GM12874 (cell line): ENCODE data around the gene LPAR1.

Source experiments
- CTCF ChIP-seq: IDR thresholded peaks from 2 replicates; pipeline ENCODE4 v1.5.1; 2011; ENCODE audit warnings: low read depth, mild to moderate bottlenecking, control low read depth, low read length, moderate library complexity; ENCODE audit not compliant: insufficient read depth

LPAR1 gene

DNA sequence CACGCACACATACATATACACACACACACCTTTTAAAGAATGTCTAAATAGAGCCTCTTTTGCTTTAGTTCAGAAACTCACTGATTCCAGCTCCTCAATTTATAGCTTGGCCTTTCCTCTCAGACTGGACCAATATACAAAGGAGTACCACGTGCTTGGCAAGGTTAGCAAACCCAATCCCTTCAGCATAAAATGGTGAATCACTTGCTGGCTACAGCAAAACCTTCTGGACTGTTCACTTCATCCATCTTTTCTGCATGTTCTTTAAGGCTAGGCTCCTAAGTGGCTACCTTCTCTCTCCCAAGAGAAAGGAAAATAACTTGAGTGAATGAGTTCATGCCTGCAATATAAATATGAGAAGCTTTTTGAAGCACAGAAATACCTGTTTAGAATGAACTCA lies 109.7 kb downstream of the LPAR1 start:
- no peak for TF ChIP-seq CTCF

DNA sequence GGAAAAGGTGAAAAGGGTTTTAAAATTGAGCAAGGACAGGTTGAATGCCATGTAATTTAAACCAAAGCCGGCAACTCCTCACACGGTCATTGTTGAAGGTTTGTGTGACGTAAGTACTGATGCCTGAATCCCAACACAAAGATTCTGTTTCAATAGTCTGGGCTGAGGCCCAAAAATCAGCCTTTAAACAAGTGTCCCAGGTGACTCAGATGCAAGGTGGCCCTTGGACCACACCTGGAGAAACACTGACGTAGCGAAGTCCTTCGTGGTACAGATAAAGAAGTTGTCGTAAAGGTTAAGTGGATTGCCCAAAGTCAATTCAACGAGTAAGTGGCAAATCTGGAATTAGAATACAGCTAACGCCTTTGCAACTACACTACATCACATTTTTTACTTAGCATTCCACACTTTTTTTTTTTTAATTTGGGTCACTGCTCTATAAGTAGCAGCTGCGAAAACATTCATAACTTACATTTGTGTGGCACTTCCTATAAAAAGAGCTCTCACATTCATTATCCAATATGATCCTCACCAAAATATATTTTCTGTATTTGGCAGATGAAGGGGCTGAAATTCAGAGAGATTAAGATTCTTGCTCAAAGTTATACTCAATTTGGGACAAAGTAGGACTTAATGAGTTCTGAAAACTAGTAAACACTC lies 111.3 kb downstream of the LPAR1 start:
- no peak for TF ChIP-seq CTCF

DNA sequence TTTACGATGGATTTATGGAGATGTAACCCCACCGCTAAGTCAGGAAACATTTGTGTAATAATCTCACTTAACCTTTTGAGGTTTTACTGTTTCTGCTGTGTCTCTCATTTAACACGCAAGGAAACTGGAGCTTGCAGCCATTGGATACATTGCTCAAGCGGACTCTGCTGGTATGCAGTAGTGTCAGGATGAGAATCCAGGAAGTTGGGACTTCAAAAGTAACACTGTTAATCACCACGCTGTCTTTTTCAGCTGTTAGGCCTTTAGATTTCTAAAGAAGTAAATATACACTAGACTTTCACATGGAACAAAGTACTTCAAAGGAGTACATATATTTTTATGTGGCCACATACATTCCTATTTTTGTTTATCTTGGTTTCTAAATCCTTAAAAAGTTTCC lies 114.7 kb downstream of the LPAR1 start:
- no peak for TF ChIP-seq CTCF

DNA sequence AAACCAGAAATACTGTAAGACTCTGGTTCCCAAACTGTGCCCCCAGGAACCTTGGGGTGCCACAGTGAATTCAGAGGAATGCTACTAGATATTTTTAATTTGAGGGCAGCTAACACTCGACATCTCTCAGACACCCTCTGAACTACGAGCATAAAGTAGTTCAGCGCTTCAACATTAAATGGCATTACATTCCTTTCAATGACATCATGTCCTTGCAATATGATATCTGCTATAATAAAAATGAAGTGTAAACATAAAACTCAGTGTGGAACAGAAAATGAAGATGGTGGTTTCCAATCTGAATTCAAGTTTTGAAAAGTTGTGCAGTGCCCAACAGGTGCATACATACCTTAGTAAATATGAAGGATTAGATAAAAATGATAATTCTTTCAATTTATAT lies 116.1 kb downstream of the LPAR1 start:
- no peak for TF ChIP-seq CTCF

DNA sequence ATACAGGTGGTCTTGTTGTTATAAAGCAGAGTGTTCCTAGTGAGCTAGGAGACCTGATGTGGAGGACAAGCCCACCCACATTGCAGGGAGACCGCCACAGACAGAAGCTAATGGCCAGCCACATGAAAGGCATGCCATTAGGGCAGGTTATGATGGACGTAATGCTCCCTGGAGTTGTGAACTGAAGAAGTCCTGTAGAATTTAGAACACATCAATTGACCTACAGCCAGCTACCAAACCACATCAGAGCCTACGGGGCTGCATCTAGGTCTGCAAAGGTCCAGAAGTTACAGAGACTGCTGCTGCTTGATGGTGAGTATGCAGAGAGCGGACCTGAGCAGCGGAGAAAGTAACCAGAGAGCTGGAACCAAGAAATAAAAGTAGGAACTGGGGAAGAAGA lies 116.6 kb downstream of the LPAR1 start:
- TF ChIP-seq CTCF: no peak

- TF ChIP-seq CTCF: no peak
Observed at GRCh38 chr9:110919609-110920008, 118.7 kb downstream of the LPAR1 start.

DNA sequence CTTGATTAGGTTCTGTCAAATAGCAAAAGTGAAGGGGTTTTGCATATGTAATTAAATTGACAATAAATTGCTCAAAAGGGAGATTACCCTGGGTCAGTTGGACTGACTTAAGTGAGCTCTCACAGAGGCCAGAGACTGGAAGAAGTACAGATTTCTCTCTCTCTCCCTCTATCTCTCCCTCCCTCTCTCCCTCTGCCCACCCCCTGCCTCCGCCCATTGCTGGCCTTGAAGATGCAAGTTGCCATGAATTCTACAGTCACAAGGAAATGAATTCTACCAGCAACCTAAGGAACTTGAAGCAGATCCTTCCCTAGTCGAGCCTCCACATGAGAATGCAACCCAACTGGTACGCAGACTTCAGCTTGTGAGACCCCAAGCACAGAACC lies 119.2 kb downstream of the LPAR1 start:
- TF ChIP-seq CTCF: no peak
